Cardiac fibroblast (primary cell): ENCODE data around the gene IYD.
"Not testable (repeated sequence)": the region's sequence is repeated elsewhere in the genome, so short reads cannot be mapped to it uniquely, and the experiment has no call there.

Experiments
- DNase-seq, 2 donors: peaks; one replicate each; pipeline versions ENCODE4 v3.0.0 to v3.0.0-alpha.2; 2010; ENCODE audit warnings: low read depth in 2 of 2
- H3K4me3 ChIP-seq, 2 donors: replicated peaks in 1 of 2; 1 replicate in 1 of 2; 2 replicates in 1 of 2; pipeline ENCODE4 v1.5.1; 2011; ENCODE audit warnings: low read depth in 2 of 2, low read length in 2 of 2, mild to moderate bottlenecking in 2 of 2, moderate library complexity in 1 of 2
- TF ChIP-seq, protein P1 (sequence below): IDR thresholded peaks from one replicate; pipeline ENCODE4 v1.5.1; 2011; ENCODE audit warnings: low read depth, mild to moderate bottlenecking, low read length, inconsistent platforms

IYD gene

DNA sequence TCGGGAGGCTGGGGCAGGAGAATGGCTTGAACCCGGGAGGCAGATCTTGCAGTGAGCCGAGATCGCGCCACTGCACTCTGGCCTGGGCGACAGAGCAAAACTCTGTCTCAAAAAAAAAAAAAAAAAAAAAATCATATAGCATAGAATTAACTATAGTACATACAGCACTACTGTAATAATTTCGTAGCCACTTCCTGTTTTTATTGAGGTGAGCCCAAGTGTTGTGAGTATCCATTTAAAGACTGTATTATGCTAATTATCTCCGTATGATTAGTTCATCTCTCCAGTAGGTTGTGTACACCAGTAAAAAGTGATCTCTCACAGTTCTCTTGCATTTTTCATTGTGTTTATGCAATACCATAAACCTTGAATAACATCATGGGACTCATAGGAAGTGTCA, 70.6 kb downstream of the IYD start:
- no peak for DNase-seq

DNA sequence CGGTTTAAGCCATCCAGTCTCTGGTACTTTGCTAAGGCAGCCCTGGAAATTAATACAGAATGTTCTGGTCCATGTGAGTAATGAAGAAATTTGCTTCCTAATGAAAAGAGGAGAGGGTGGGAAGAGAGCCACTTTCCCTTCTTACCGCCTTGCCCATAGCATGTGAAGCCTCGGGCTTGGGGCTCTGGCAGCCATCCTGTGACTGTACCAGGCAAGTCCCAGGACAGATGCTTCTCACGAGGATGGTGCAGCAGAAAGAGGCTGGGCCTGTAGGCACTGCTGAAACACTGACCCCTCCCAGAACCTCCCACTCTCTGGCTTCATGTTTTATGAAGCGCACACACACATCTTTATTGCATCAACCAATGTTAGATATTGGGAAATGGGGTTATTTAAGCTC, 74.8 kb downstream of the IYD start:
- H3K4me3 ChIP-seq = no peak overlapping the region
- no peak for DNase-seq
- TF ChIP-seq, protein P1, sequence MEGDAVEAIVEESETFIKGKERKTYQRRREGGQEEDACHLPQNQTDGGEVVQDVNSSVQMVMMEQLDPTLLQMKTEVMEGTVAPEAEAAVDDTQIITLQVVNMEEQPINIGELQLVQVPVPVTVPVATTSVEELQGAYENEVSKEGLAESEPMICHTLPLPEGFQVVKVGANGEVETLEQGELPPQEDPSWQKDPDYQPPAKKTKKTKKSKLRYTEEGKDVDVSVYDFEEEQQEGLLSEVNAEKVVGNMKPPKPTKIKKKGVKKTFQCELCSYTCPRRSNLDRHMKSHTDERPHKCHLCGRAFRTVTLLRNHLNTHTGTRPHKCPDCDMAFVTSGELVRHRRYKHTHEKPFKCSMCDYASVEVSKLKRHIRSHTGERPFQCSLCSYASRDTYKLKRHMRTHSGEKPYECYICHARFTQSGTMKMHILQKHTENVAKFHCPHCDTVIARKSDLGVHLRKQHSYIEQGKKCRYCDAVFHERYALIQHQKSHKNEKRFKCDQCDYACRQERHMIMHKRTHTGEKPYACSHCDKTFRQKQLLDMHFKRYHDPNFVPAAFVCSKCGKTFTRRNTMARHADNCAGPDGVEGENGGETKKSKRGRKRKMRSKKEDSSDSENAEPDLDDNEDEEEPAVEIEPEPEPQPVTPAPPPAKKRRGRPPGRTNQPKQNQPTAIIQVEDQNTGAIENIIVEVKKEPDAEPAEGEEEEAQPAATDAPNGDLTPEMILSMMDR = no peak

More for the DNA sequence above, 70.6 kb downstream of the IYD start:
- no peak overlapping the region for H3K4me3 ChIP-seq
- TF ChIP-seq, protein P1 = no peak

DNA sequence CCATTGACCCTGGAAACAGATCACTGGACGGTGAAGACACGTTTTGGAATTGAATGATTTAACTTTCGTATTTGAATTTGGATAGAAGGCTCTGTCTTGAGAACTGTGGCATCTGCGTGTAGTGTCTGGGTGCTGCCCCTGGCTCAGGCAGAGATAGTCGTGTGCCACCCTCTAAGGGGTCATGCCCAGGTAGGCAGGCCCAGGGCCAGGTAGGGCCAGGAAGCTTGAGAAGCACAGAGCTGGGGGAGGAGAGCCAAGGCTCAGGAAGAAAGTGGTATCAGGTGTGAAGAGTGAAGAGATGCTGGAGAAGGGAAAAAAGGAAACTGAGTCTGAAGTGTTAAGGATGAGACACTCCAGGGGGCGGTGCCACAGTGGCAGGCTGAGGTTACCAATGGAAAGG, 75.5 kb downstream of the IYD start:
- DNase-seq = no peak
- no peak overlapping the region for H3K4me3 ChIP-seq
- TF ChIP-seq, protein P1 = no peak

DNA sequence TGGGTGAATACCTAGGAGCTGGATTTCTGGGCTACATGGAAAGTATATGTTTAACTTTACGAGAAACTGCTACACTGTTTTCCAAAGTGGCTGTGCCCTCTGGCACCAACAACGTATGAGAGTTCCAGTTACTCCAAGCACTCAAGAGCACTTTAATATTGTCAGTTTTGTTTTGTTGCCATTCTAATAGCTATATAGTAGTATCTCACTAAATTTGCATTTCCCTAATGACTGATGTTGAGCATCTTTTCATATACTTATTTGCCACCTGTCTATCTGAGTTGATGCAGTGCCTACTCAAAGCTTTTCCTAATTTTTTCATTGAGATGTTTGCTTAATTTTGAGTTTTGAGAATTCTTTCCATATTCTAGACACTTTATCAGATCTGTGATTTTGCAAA, 76.7 kb downstream of the IYD start:
- no peak overlapping the region for H3K4me3 ChIP-seq
- no peak for DNase-seq
- TF ChIP-seq, protein P1 = no peak

DNA sequence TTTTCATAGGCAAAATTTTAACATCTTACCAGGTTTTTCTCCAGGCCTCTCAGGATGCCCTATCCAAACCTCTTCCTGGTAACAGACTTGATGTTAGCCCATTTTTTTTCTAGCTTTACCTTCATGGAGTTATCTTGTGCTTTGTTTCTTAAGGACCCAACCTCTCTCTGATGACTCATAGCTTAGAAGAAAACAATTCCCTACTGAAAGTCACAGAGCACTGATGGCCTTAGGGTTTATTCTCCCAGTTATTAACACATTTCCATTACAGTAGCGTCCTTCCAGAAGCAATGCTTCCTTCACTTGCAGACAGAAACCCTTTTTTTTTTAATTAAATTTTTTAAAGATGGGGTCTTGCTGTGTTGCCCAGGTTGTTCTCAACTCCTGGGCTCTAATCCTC, 79.4 kb downstream of the IYD start:
- TF ChIP-seq, protein P1 = no peak
- DNase-seq = no peak
- H3K4me3 ChIP-seq = no peak overlapping the region

DNA sequence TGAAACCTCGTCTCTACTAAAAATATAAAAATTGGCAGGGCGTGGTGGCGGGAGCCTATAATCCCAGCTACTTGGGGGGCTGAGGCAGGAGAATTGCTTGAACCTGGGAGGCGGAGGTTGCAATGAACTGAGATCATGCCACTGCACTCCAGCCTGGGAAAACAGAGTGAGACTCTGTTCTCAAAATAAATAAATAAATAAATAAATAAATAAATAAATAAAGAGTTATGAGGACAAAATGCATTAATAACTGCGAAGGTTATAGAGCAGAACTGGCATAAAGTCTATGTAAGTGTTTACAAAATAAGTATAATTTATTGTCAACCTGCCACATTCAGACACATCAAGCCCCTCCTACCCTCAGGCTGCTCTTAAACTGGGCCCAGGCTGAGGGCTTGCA, 80.2 kb downstream of the IYD start:
- not testable (repeated sequence) for DNase-seq, H3K4me3 ChIP-seq

DNA sequence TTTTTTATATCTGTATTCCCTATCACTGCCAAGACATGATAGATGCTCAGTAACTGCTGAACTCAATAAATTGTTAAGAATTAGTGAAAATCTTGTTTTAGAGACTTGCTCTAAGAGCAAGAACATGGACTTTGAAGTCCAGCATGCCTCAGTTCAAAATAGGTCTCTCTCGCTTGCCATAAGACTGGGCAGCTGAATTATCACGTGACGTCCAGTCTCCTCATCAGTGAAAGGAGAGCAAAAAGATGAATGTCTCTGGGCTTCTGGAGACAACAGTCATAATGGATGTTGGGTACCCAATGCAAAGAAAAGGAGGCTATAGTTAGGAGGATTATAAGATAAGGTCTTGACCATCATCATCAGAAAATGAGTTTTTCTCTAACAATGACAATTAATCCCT, 82.1 kb downstream of the IYD start:
- no peak for DNase-seq
- no peak overlapping the region for H3K4me3 ChIP-seq
- TF ChIP-seq, protein P1 = no peak
